CD4-positive, alpha-beta T cell (primary cell): ENCODE data around the gene HPD. TPM values are rescaled to one million over a fixed set of nuclear protein-coding genes. Genes with fewer than 3 reads are reported as not detected.

Source experiments
- ATAC-seq: fragments of 200-7000 bp; cut with Tn5 transposase; one replicate; pipeline ENCODE4 v1.10.0; 2022; ENCODE audit warnings: mild to moderate bottlenecking; ENCODE audit not compliant: poor library complexity
- CTCF ChIA-PET: fragments of 350-600 bp; sonication (Branson Sonifier 250); formaldehyde crosslinking; loops from one replicate; lab custom pipeline; 2021; ENCODE audit warnings: antibody characterized with exemption, inconsistent platforms; lab: Charles Lee
- POLR2A ChIA-PET: fragments of 350-600 bp; sonication (Branson Sonifier 250); formaldehyde crosslinking; loops from one replicate; lab custom pipeline; 2021; ENCODE audit warnings: antibody characterized with exemption, inconsistent platforms; lab: Charles Lee
- DNase-seq, 14 experiments: peaks; one replicate each; pipeline ENCODE4 v3.0.0-alpha.2; 2013 to 2020; ENCODE audit warnings: mixed read lengths in 2 of 14
- H3K27ac ChIP-seq, 2 donors: one replicate each; pipeline versions ENCODE4 v1.5.1 to v1.7.0; 2013; ENCODE audit warnings: low read length in 2 of 2, low read depth in 1 of 2, mild to moderate bottlenecking in 1 of 2
- H3K27me3 ChIP-seq, 2 experiments: 1 replicate in 1 of 2; 2 replicates in 1 of 2; pipeline versions ENCODE4 v1.6.1 to v1.7.0; 2013; ENCODE audit warnings: low read length in 2 of 2, control low read depth in 1 of 2, mild to moderate bottlenecking in 1 of 2, moderate library complexity in 1 of 2; ENCODE audit not compliant: insufficient read depth in 2 of 2, control insufficient read depth in 1 of 2
- H3K36me3 ChIP-seq: one replicate; pipeline ENCODE4 v1.6.1; 2013; ENCODE audit warnings: low read length, control low read depth; ENCODE audit not compliant: insufficient read depth
- H3K4me1 ChIP-seq: one replicate; pipeline ENCODE4 v1.6.1; 2013; ENCODE audit warnings: low read length, control low read depth; ENCODE audit not compliant: insufficient read depth
- H3K4me3 ChIP-seq: one replicate; pipeline ENCODE4 v1.5.1; 2013; ENCODE audit warnings: mild to moderate bottlenecking, low read length, moderate library complexity
- H3K9me3 ChIP-seq, 2 experiments: 1 replicate in 1 of 2; 2 replicates in 1 of 2; pipeline versions ENCODE4 v1.6.1 to v1.7.0; 2013; ENCODE audit warnings: low read length in 2 of 2, mild to moderate bottlenecking in 2 of 2, control low read depth in 1 of 2, moderate library complexity in 1 of 2; ENCODE audit not compliant: control insufficient read depth in 1 of 2, insufficient read depth in 1 of 2
- H3K27ac Mint-ChIP-seq: one replicate; pipeline ENCODE4 v1.8.0; 2020; ENCODE audit warnings: mixed read lengths
- H3K27me3 Mint-ChIP-seq: one replicate; pipeline ENCODE4 v1.8.0; 2021; ENCODE audit warnings: mixed read lengths
- H3K36me3 Mint-ChIP-seq: one replicate; pipeline ENCODE4 v1.8.0; 2021; ENCODE audit warnings: low read depth, mixed read lengths
- H3K4me1 Mint-ChIP-seq: one replicate; pipeline ENCODE4 v1.8.0; 2021; ENCODE audit warnings: low read depth, mixed read lengths
- H3K4me3 Mint-ChIP-seq: one replicate; pipeline ENCODE4 v1.8.0; 2020; ENCODE audit warnings: mild to moderate bottlenecking, mixed read lengths
- H3K9me3 Mint-ChIP-seq: one replicate; pipeline ENCODE4 v1.8.0; 2020; ENCODE audit warnings: mixed read lengths
- CTCF ChIP-seq: fragments of 200-600 bp; IDR thresholded peaks from one replicate; pipeline ENCODE4 v1.8.0; 2022; ENCODE audit warnings: antibody characterized with exemption, mild to moderate bottlenecking
- intact Hi-C, 2 experiments: fragments of 100-400 bp; cut with DNase I in 1 of 2; cut with micrococcal nuclease in 1 of 2; formaldehyde crosslinking; loops; one replicate each; pipeline versions ENCODE4 v1.15.1 to v1.9.0; 2023 to 2025; cut with DNase I, micrococcal nuclease
- total RNA-seq, 174 experiments: library from RNA in 2 of 174; stranded (reverse) in 2 of 174; gene quantifications; one replicate each; pipeline ENCODE4 v1.2.3 and lab custom pipeline; 2021 to 2026

HPD gene
- total RNA-seq, 2 experiments from 2014 or later, result not detected

GRCh38 chr12:121809712-121810116 lies 48.9 kb downstream of the HPD start:
- Mint-ChIP-seq H3K4me3 (peak overlapping the region; percentile 59), H3K27ac (peak overlapping the region; percentile 66), H3K36me3 (peaks cover 67% of the 10 kb centered on the region), H3K27me3 (no peaks in the 10 kb centered on the region), H3K9me3 (no peaks in the 10 kb centered on the region), H3K4me1 (peaks cover 54% of the 10 kb centered on the region)
- ATAC-seq, result no peak
- intact Hi-C loops, result no loop called here
- H3K36me3 ChIP-seq, result peaks cover 71% of the 10 kb centered on the region
- TF ChIP-seq CTCF, result no peak
- POLR2A ChIA-PET, result interaction anchor here (0.6 to 34.6 kb wide), 2 partner anchors 22 to 220 kb away, joined by 4 to 1869 read pairs; partner anchors contain the start of genes RHOF and SETD1B
- no peak overlapping the region for H3K4me3 ChIP-seq
- H3K9me3 ChIP-seq, result no peaks in the 10 kb centered on the region
- H3K27ac ChIP-seq, result no peak overlapping the region
- peaks cover 85% of the 10 kb centered on the region for H3K4me1 ChIP-seq
- no peaks in the 10 kb centered on the region for H3K27me3 ChIP-seq
- no peak for DNase-seq
- CTCF ChIA-PET, result interaction anchor here (16.5 kb wide), 1 partner anchor 14 kb away, joined by 746 read pairs; the partner anchor contains the start of gene RHOF

DNA sequence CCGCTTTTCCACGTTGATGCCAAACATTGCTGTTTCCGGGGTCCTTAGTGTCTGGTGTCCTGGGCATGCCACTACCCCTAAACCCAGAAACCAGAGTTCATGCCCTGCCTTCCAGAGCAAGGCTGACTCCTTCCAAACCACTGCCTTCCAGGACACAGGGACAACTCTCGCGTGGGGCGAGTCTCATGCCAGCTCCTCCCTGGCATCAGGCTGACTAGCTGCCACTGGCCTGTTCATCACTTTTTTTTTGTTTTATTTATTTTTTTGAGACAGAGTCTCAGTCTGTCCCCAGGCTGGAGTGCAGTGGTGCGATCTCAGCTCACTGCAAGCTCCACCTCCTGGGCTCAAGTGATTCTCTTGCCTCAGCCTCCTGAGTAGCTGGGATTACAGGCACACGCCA lies 50.0 kb downstream of the HPD start:
- CTCF ChIA-PET, result interaction anchor here (16.5 kb wide), 1 partner anchor 13 kb away, joined by 746 read pairs; the partner anchor contains the start of gene RHOF
- peaks cover 76% of the 10 kb centered on the region for H3K4me1 ChIP-seq
- intact Hi-C loops, result no loop called here
- Mint-ChIP-seq H3K4me3 (peak overlapping the region; percentile 72), H3K27ac (peak overlapping the region; percentile 70), H3K4me1 (peaks cover 51% of the 10 kb centered on the region), H3K36me3 (peaks cover 66% of the 10 kb centered on the region), H3K27me3 (no peaks in the 10 kb centered on the region), H3K9me3 (no peaks in the 10 kb centered on the region)
- no peaks in the 10 kb centered on the region for H3K9me3 ChIP-seq
- no peak overlapping the region for H3K27ac ChIP-seq
- H3K27me3 ChIP-seq, result no peaks in the 10 kb centered on the region
- H3K36me3 ChIP-seq, result peaks cover 62% of the 10 kb centered on the region
- H3K4me3 ChIP-seq, result no peak overlapping the region
- ATAC-seq (no peak), DNase-seq (peak in 1 of 14 experiments; percentile 19)
- TF ChIP-seq CTCF, result no peak
- POLR2A ChIA-PET, result interaction anchor here (34.6 kb wide), 1 partner anchor 21 kb away, joined by 1869 read pairs; the partner anchor contains the start of genes RHOF and SETD1B

GRCh38 chr12:121807642-121808347 lies 50.9 kb downstream of the HPD start:
- Histone ChIP-seq H3K27ac (peak overlapping the region in 1 of 2 donors; percentile 21), H3K4me1 (peaks cover 68% of the 10 kb centered on the region), H3K27me3 (no peaks in the 10 kb centered on the region), H3K36me3 (peaks cover 54% of the 10 kb centered on the region), H3K9me3 (no peaks in the 10 kb centered on the region), H3K4me3 (no peak overlapping the region)
- Mint-ChIP-seq H3K4me1 (peaks cover 46% of the 10 kb centered on the region), H3K36me3 (peaks cover 63% of the 10 kb centered on the region), H3K27me3 (no peaks in the 10 kb centered on the region), H3K27ac (peak overlapping the region; percentile 82), H3K9me3 (no peaks in the 10 kb centered on the region), H3K4me3 (peak overlapping the region; percentile 97)
- intact Hi-C loops, result no loop called here
- DNase-seq (peak in 1 of 14 experiments; percentile 13), ATAC-seq (no peak)
- TF ChIP-seq CTCF, result no peak
- ChIA-PET CTCF (interaction anchor here (2.6 to 16.5 kb wide), 2 partner anchors 12 to 81 kb away, joined by 8 to 746 read pairs; partner anchors contain the start of genes PSMD9 and RHOF), POLR2A (interaction anchor here (34.6 kb wide), 1 partner anchor 20 kb away, joined by 1869 read pairs; the partner anchor contains the start of genes RHOF and SETD1B)
